Gastroesophageal sphincter (tissue), 3 donors: ENCODE results near the gene PLCB1.

Experiments
- CTCF ChIP-seq, 4 experiments: fragments of 200-600 bp in 2 of 4; fragments of 450-650 bp in 2 of 4; sonication (generic) in 1 of 4; IDR thresholded peaks; one replicate each; pipeline ENCODE4 v1.5.1; 2017 to 2019; ENCODE audit warnings: antibody characterized with exemption in 4 of 4, mild to moderate bottlenecking in 2 of 4, moderate library complexity in 2 of 4
- EP300 ChIP-seq: sonication (generic); formaldehyde crosslinking; IDR thresholded peaks from one replicate; pipeline ENCODE4 v1.6.1; 2017; ENCODE audit warnings: antibody characterized with exemption, mild to moderate bottlenecking
- POLR2A ChIP-seq, 2 donors: fragments of 450-650 bp; IDR thresholded peaks; one replicate each; pipeline ENCODE4 v1.6.1; 2017; ENCODE audit warnings: antibody characterized with exemption in 2 of 2, mild to moderate bottlenecking in 2 of 2, moderate library complexity in 1 of 2
- POLR2AphosphoS5 ChIP-seq: sonication (generic); formaldehyde crosslinking; IDR thresholded peaks from one replicate; pipeline ENCODE4 v1.6.1; 2017; ENCODE audit warnings: antibody characterized with exemption

GRCh38 chr20:8129211-8129976 lies 2.7 kb upstream of the PLCB1 start:
- TF ChIP-seq POLR2A (IDR thresholded peaks at IDR 0.05) (no peak), CTCF (IDR thresholded peaks at IDR 0.05) (no peak), POLR2AphosphoS5 (peak; percentile 12), EP300 (no peak)
